ENCODE results near the gene LEFTY2.
"Not testable (repeated sequence)": the region's sequence is repeated elsewhere in the genome, so short reads cannot be mapped to it uniquely, and the experiment has no call there.

The LEFTY2 gene

GRCh38 chr1:225899044-225899925 lies 41.7 kb downstream of the LEFTY2 start:
- DNase-seq = no peak

DNA sequence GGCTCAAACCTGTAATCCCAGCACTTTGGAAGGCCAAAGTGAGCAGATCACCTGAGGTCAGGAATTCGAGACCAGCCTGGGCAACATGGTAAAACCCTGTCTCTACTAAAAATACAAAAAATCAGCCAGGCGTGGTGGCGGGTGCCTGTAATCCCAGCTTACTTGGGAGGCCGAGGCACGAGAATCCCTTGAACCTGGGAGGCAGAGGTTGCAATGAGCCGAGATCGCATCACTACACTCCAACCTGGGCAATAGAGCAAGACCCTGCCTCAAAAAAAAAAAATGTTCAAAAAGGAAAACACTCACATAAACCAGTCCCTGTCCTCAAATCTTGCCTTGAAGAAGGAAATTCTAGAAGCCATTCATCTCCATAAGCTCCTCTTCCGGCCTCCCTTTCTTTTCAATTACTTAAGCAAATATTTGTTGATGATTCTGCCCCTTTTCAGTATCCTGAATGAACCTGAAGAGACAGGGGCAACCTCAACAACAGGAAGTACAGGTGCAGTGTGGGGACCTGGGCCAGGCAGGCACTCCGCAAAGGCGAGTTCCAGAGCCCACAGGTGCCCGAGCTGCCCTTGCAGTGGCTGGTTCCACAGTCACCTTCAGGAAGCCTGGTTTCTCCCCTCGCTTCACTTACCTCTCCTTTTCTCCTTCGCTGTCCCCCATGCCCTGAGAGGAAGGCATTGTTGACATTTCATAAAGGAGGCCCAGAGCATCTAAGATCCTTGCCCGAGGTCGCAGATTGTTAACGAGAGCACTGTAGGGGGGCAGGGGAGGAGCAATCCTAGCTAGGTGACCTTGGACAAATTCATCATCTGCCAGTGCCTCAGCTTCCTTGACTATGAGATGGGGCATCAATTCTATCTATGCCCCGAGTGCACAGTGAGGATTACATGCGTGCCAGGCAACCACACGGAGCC lies 43.2 kb downstream of the LEFTY2 start:
- no peak for DNase-seq

- no peak for DNase-seq
Measured at GRCh38 chr1:225896937-225897549, 44.0 kb downstream of the LEFTY2 start.

DNA sequence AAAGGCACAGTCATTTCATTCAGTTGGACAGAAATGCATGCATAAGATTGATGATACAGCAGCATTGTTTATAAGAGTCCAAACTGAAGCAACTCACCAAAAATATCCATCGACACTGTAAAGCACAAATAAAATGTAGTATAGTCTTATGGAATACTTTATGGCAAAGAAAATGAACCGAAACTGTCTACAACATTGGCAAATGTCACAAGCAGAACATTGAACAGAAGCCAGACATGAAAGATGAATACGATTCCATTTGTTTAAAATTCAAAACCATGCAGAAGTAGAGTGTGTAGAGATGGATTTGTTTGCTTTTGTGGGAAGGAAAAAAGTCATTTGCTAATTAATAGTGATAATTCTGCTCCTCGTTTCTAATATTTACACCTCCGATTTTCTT lies 44.5 kb downstream of the LEFTY2 start:
- no peak for DNase-seq

DNA sequence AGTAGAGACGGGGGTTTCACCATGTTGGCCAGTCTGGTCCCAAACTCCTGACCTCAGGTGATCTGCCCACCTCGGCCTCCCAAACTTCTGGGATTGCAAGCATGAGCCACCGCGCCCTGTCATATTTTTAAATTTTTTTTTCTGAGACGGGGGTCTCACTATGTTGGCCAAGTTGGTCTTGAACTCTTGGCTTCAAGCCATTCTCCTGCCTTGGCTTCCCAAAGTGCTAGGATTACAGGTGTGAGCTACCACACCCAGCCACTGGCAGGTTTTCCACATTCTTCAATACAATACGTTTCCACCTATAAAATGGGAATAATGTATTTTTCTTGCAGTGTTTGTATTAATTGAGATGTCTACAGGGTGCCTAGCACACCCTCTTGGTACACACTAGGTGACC lies 48.7 kb downstream of the LEFTY2 start:
- DNase-seq = no peak

DNA sequence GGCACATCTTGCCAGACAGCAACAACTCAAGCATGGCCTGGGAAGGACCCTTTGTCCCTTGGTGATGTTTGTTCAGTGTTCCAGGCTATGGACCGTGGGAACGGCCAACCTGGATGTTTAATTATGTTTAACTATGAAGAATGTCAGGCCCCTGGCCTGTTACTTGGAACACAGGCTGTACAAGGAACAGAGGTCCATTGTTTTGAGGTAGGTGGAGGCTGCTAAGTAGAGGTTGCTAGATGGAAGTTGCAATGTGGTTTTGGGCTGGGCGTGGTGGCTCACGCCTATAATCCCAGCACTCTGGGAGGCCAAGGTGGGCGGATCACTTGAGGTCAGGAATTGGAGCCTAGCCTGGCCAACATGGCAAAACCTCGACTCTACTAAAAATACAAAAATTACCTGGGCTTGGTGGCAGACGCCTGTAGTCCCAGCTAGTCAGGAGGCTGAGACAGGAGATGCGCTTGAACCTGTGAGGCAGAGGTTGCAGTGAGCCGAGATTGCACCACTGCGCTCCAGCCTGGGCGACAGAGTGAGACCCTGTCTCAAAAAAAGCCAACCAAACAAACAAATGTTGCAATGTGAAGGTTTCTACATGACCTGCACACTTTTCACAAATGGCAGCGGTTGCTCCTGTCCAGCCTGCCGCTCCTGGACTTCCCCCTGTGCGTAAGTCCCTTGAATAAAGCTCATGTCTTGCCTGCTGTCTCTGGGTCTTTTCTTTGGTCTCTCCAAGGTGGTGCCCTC lies 49.6 kb downstream of the LEFTY2 start:
- no peak for DNase-seq

DNA sequence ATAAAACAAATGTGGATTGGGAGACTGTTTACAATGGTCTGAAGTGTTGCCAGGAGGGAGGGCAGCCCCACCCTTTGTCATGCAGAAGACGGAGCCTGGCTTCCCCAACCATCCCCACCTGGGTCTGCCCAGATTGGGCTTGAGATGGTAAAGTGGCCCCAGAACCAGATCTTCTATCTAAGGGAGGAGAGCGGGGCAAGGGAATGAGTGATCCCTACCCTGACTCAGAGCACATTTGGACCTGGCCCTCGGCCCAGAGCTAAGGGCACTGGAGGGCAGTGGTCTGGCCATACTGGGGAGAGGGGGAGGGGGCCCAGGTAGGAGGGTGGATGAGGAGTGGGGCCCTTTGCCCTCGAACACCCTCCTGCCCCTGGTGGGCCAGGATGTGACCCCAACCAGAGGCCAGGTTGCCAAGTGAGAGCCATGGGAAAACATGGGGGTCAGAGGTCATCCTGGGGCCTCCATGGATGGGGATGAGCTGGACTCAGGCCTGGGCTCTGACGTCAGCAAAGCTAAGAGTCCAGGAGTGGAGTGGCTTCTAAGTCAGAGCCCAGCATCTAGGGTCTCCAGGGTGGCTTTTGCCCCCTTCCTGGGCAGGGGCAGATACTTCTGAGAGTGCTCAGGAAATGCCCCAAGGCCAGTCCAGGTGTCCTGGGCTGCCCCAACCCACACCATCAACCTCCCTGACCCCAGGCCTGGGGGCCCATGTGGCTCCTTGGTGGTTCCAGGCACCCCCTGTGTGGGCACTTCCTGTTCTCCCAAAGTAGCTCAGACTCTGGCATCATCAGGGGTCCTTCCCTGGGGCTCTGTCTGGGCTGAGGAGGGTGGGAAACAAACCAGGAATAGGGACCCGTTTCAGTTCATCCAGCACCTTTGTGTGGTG lies 50.4 kb downstream of the LEFTY2 start:
- DNase-seq = no peak

GRCh38 chr1:225889743-225890142 lies 51.3 kb downstream of the LEFTY2 start:
- no peak for DNase-seq

- DNase-seq = no peak
Measured at GRCh38 chr1:225888898-225889601, 52.0 kb downstream of the LEFTY2 start, which contains the start of gene LEFTY1. Gene LEFTY1 (minus strand): TSS chr1:225889146. CDS start chr1:225889066, 80 bp downstream.

- no peak for DNase-seq
Measured at GRCh38 chr1:225888289-225888897, 52.6 kb downstream of the LEFTY2 start.

- DNase-seq = not testable (repeated sequence)
Measured at GRCh38 chr1:225887554-225888288, 53.3 kb downstream of the LEFTY2 start.

- no peak for DNase-seq
Measured at GRCh38 chr1:225887030-225887314, 54.0 kb downstream of the LEFTY2 start.

Measured in NCI-H2171 treated with DMSO at 0.1 percent for 48 hours (cell line).